ENCODE results near the gene CDH20.

Gene CDH20

GRCh38 chr18:61595615-61596251 is 262.5 kb downstream of the CDH20 start:
- Histone ChIP-seq H3K4me3 (ENCODE audit: low read depth, low read length) (no peak overlapping the region), H3K27ac (no peak overlapping the region), H3K27me3 (ENCODE audit: insufficient read depth, low read depth, severe bottlenecking) (no peaks in the 10 kb centered on the region), H3K9me3 (ENCODE audit: severe bottlenecking) (peaks cover 5% of the 10 kb centered on the region), H3K36me3 (no peaks in the 10 kb centered on the region)
- TF ChIP-seq, protein P1, sequence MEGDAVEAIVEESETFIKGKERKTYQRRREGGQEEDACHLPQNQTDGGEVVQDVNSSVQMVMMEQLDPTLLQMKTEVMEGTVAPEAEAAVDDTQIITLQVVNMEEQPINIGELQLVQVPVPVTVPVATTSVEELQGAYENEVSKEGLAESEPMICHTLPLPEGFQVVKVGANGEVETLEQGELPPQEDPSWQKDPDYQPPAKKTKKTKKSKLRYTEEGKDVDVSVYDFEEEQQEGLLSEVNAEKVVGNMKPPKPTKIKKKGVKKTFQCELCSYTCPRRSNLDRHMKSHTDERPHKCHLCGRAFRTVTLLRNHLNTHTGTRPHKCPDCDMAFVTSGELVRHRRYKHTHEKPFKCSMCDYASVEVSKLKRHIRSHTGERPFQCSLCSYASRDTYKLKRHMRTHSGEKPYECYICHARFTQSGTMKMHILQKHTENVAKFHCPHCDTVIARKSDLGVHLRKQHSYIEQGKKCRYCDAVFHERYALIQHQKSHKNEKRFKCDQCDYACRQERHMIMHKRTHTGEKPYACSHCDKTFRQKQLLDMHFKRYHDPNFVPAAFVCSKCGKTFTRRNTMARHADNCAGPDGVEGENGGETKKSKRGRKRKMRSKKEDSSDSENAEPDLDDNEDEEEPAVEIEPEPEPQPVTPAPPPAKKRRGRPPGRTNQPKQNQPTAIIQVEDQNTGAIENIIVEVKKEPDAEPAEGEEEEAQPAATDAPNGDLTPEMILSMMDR (IDR thresholded peaks at IDR 0.05; ENCODE audit: low read depth, low read length) = no peak
- DNase-seq = no peak

DNA sequence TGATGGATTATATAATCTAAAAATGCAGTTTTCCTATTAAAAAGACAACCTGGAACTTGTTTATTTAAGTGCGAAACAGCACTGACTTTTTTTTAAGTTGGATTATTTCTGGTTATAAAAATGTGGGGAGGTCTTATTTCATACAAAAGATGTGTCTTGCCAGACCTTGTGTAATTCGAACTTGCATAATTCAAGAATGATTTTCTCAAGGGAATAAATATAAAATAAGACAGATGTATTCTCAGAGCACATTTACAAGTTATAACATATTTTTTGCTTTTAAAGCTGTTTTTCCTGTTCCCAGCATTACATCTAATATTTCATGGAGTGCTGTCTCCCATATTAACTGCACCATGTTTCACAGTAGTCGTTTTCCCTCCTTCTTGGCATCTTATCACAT is 263.1 kb downstream of the CDH20 start:
- no peak overlapping the region for H3K27ac ChIP-seq
- peaks cover 5% of the 10 kb centered on the region for H3K9me3 ChIP-seq (ENCODE audit: severe bottlenecking)
- H3K36me3 ChIP-seq = no peaks in the 10 kb centered on the region
- no peak for DNase-seq
- H3K27me3 ChIP-seq (ENCODE audit: insufficient read depth, low read depth, severe bottlenecking) = no peaks in the 10 kb centered on the region
- TF ChIP-seq, protein P1 (IDR thresholded peaks at IDR 0.05; ENCODE audit: low read depth, low read length) = no peak
- no peak overlapping the region for H3K4me3 ChIP-seq (ENCODE audit: low read depth, low read length)

- H3K9me3 ChIP-seq (ENCODE audit: severe bottlenecking) = peaks cover 5% of the 10 kb centered on the region
- H3K27me3 ChIP-seq (ENCODE audit: insufficient read depth, low read depth, severe bottlenecking) = no peaks in the 10 kb centered on the region
- no peak overlapping the region for H3K27ac ChIP-seq
- DNase-seq = no peak
- TF ChIP-seq, protein P1 (IDR thresholded peaks at IDR 0.05; ENCODE audit: low read depth, low read length) = no peak
- H3K4me3 ChIP-seq (ENCODE audit: low read depth, low read length) = no peak overlapping the region
- no peaks in the 10 kb centered on the region for H3K36me3 ChIP-seq
Measured at GRCh38 chr18:61597316-61597715, 264.1 kb downstream of the CDH20 start.

GRCh38 chr18:61600422-61600821 is 267.2 kb downstream of the CDH20 start:
- Histone ChIP-seq H3K27ac (no peak overlapping the region), H3K9me3 (ENCODE audit: severe bottlenecking) (no peaks in the 10 kb centered on the region), H3K4me3 (ENCODE audit: low read depth, low read length) (no peak overlapping the region), H3K27me3 (ENCODE audit: insufficient read depth, low read depth, severe bottlenecking) (no peaks in the 10 kb centered on the region), H3K36me3 (no peaks in the 10 kb centered on the region)
- DNase-seq = no peak
- TF ChIP-seq, protein P1 (IDR thresholded peaks at IDR 0.05; ENCODE audit: low read depth, low read length) = no peak

- no peak for DNase-seq
- Histone ChIP-seq H3K9me3 (ENCODE audit: severe bottlenecking) (no peaks in the 10 kb centered on the region), H3K27ac (no peak overlapping the region), H3K27me3 (ENCODE audit: insufficient read depth, low read depth, severe bottlenecking) (no peaks in the 10 kb centered on the region), H3K4me3 (ENCODE audit: low read depth, low read length) (no peak overlapping the region), H3K36me3 (no peaks in the 10 kb centered on the region)
- TF ChIP-seq, protein P1 (IDR thresholded peaks at IDR 0.05; ENCODE audit: low read depth, low read length) = no peak
Measured at GRCh38 chr18:61602836-61603235, 269.6 kb downstream of the CDH20 start.
